ENCODE data around the gene ZNF558.

Gene ZNF558

DNA sequence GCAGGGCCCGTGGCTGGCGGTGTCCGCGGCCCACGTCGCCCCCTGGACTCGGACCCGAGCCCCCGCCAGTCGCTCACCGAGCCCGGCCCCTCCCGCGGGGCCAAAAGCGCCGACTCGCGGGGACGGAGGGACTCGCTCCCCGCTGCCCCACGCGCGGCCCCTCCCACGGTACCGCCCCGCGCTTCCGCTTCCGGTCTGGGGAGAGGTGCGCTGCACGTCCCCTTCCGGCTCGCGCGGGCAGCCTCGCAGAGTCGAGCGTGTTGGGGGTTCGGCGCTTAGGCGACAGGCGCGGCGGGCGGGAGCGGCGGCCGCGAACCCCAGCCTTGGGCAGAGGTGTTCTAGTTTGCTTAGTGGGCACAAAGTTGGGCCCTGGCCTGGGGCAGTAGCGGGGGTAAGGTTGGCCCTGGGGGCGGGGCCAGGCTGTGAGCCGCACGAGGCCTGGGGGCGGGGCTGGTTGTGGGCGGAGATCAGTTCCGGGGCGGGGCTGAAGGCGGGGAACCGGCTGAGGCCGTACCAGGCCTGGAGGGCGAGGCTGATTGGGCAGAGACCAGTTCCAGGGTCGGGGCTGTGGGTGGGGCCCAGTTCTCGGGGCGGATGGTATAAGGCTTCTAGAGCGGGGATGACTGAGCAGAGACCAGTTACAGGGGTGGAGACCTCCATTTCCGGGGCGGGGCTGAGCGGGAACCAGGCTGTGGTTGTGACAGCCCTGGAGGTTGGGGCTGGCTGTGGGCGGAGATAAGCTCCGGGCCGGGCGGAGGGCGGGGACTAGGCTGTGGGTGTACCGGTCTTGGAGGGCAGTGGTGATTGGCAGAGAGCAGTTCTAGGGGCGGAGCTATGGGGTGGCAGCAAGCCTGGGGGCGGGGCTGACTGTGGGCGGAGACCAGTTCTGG is at the start of gene ZNF558, which contains the start of gene MBD3L1:
Gene ZNF558, minus strand, starts transcription at position 173 of the 890 bp plus-strand sequence. CDS start 9,645 bp downstream, outside the sequence.
Gene MBD3L1, plus strand, starts transcription at position 246 of the 890 bp plus-strand sequence. CDS start 10,302 bp downstream, outside the sequence.
- TF ChIP-seq CTCF (conservative IDR thresholded peaks at IDR 0.05): peak; percentile 45
- peak within 1 kb of the TSS; percentile 81 for H3K27ac ChIP-seq

- TF ChIP-seq CTCF (conservative IDR thresholded peaks at IDR 0.05): no peak
- no peak overlapping the region for H3K27ac ChIP-seq
Observed at GRCh38 chr19:8881512-8881911, 49.4 kb upstream of the ZNF558 start.

GRCh38 chr19:8880868-8881488 is 48.9 kb upstream of the ZNF558 start:
- no peak for TF ChIP-seq CTCF (conservative IDR thresholded peaks at IDR 0.05)
- no peak overlapping the region for H3K27ac ChIP-seq

DNA sequence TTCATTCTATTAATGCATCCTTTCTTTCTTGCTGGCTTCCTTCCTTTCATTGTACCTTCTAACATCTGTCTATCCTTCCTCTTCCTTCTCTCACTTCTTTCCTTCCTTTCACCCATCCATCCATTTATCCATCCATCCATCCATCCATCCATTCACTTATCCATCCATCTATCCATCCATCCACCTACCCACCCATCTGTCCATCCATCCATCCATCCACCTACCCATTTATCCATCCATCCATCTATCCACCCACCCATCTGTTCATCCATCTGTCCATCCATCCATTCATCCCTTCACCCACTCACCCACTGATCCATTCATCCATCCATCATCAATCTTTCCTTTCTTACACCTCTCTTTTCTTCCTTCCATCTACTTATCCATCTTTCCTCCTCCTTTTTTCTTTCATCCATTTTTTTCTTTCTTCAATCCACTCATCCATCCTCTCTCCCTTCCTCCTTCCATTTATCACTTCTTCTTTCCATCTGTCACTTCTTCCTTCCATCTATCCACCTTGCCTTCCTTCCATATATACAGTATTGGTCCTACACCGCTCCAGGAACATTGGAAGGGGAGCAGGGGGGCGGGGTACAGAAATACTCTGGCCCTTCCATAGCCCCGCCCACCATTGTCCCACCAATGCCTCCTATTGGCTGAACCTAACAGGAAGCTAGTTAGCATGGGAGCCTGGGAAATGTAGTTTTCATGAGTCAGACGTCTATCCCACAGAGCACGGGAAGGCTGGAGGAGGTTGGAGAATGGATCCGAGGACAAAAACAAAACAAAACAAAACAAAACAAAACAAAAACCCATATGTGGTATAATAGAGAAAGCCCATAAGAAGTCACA is 46.0 kb upstream of the ZNF558 start:
- no peak overlapping the region for H3K27ac ChIP-seq
- TF ChIP-seq CTCF (conservative IDR thresholded peaks at IDR 0.05): no peak

DNA sequence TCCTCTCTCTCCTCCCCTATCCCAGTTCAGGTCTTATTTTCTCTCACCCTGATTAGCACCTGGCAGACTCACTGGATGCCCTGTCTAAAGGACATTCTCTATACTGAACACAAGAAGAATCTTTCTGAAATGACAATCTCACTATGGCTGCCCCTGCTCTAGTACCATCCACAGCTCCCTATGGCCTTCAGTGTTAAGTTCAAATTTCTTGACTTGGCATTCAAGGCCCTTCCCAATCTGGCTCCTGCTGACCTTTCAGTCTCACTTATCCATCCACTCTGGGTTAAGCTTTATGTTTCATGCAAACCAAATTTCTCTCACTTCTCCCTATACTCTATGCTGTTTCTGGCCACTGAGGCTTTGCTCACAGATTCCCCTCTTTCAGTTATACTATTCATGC is 34.2 kb upstream of the ZNF558 start:
- no peak for TF ChIP-seq CTCF (conservative IDR thresholded peaks at IDR 0.05)
- no peak overlapping the region for H3K27ac ChIP-seq

DNA sequence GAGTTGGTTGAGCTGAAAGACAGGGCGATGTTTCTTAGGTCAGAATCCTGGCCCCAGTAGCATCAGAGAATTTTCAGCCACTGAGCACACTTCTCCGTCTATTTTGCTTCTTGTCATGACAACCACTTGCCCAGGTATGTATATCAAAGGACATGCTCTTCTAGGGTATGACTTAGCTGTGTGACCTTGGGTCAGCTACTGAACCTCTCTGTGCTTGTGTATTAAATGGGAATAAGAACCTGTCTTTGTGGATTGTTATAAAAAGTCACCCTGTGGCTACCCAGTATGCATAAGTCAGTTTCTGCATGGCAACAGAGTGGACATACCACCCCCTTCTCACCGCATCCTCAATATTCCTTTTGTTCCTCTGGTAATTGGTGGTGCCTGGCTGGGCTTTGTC is 26.2 kb upstream of the ZNF558 start:
- no peak for TF ChIP-seq CTCF (conservative IDR thresholded peaks at IDR 0.05)
- no peak overlapping the region for H3K27ac ChIP-seq

GRCh38 chr19:8850488-8850887 is 18.4 kb upstream of the ZNF558 start:
- H3K27ac ChIP-seq: no peak overlapping the region
- no peak for TF ChIP-seq CTCF (conservative IDR thresholded peaks at IDR 0.05)
